Hematopoietic multipotent progenitor cell treated with erythropoietin and hydrocortisone succinate and interleukin-3 and kit ligand, for 17 days (in vitro differentiated cells): ENCODE data around the gene PSMA7.
A peak's percentile ranks its signal among the peaks of the same experiment; 100 is the strongest.

Experiments used
- DNase-seq: peaks from one replicate; pipeline ENCODE4 v3.0.0-alpha.2; 2015; ENCODE audit warnings: low spot score

The PSMA7 gene

DNA sequence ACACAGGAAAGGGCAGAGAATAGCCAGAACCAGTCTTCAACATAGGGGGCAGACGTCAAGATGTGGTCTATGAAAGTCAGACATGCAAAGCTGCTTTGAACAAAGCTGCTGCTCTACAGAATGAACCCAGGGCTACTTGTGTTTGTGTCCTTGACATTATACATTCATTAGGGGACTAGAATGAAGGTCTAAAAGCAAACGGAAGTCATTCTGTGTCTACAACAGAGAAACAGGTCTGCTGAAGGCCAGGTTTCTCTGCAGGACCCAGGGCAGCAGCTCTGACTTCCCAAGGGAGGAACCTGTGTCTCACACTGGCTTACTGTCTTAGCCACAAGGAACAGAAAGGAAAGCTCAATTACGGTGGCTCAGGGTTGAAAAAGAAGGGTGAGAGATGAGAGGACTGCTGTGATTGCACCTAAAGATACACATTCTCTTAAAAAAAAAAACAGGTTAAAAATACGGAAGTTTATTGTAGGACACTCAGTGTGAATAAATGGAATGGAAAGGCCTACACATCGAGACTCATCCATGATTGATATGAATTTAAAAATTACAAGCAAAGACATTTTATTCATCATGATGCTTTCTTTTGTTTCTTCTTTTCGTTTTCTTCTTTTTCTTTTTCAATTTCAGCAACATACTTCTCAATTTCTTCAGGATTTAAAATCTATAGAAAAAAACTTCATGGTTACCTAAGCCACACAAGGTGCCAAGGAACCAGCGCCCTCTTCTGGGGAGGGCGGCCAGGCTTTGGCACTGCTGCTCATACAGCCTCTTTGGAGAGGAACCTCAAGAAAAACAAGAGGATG is 6.7 kb downstream of the PSMA7 start:
- peak; percentile 75 for DNase-seq

DNA sequence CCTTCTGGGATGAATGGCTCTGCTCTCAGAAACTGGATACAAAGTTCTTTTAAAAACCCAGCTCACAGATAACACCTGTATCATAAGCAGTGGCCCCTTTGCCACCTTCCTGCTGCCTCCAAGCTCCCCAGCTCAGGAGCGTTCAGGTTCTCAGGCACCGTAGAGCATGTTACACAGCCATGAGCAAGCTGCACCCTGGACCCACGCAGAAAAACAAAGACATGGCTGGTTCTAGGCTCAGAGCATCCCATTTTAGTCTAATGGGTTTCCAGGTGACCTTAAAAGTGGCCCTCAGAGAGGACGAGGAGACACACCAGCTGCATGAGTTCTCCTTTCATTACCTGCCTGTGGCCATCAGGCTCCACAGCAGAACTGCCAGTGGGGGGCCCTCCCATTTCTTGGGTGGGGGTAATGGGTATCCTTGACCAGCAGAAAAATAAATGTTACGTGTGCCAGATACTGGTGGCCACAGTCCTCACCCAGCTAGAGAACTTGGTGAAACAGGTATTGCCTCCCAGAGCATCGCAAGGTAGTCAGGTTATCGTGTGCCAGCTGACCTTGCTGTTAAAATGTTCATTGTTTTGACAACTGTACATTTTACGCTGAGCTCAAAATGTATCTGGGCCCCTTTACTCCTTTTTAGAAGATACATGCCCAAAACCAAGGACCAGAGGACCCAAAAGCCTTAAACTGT is 7.5 kb downstream of the PSMA7 start:
- no peak for DNase-seq

DNA sequence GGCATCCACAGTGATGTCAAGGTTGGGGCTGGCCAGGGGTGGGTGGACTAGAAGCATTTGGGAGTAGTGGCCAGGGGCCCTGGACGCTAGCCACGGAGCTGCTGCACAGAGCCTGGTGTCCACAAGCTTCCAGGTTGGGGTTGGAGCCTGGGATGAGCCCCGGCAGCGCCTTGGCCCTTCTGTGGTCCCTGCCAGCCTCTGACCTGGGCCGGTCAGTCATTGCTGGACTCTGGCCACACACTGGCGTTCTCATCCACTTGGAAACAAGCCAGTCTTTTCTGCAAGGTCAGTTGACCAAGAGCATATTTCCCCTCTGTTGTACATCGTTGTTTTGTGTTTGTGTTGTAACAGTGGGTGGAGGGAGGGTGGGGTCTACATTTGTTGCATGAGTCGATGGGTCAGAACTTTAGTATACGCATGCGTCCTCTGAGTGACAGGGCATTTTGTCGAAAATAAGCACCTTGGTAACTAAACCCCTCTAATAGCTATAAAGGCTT is 8.4 kb downstream of the PSMA7 start:
- no peak for DNase-seq

DNA sequence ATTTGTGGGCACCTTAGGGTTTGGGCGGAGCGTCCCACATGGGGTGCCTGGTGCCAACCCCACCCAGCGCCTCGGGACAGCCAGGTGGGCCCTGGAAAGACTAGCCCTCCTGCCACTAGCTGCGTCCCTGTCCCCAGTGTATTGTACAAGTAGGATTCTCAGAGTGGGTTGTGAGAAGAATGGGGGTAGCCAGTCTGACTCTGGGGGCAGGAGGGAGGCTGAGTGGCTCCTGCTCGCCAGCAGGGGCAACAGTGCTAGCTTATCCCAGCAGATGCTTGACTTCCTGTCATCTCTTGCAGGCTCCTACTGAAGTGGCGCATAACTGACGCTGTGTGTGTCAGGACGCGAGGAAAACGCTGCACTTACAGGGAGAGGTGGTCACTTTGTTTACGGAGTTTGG is 9.3 kb downstream of the PSMA7 start:
- DNase-seq = no peak

DNA sequence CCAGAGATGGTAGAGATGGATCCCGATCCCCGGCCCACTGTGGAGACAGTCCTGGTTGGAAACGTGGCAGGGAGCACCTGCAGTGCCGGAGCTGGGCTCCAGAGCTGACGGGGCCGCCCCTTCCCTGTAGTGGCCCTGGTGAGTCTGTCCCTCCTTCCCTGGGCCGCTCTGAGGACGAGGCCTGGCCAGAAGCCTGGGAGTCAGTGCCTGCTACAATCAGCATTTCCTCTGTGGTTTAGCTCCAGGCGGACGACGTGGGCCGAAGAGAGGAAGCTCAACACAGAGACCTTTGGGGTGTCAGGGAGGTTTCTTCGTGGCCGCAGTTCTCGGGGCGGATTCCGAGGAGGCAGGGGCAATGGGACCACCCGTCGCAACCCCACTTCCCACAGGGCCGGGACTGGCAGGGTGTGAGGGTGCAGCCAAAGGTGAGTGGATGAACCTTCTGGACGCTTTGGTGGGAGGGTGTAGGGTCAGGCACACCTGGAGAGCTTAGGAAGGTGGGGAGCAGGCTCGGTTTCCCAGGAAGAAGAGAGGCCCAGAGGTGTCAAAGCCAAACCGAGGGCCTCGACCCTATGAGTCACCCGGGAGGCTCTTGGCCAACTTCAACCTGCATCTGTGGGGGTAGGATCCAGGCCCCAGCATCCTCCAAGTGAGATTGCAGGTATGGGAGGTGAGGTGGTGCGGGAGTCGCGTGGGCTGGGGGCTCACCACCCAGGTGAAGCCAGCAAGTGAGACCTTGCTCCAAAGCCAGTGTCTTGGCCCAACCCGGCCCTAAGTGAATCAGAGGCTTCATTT is 9.9 kb downstream of the PSMA7 start:
- no peak for DNase-seq

DNA sequence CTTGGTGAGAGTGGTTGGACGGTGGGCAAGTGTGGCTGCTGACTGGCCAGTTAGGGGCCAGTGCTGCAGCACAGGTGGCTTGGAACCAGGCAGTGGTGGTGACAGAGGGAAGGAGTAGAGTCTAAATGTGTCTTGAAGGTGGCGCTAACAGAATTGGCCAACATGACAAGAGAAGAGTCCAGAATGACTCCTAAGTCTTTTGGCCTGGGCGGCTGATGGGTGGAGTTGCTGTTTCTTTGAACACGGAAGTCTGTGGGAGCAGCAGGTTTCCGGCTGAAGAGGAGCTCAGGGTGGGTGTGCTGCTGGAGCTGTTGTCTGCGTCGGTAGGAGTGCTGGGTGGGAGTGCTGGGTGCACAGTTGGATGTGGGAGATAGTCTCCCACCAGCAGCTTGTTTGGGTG is 10.8 kb downstream of the PSMA7 start:
- DNase-seq = no peak

DNA sequence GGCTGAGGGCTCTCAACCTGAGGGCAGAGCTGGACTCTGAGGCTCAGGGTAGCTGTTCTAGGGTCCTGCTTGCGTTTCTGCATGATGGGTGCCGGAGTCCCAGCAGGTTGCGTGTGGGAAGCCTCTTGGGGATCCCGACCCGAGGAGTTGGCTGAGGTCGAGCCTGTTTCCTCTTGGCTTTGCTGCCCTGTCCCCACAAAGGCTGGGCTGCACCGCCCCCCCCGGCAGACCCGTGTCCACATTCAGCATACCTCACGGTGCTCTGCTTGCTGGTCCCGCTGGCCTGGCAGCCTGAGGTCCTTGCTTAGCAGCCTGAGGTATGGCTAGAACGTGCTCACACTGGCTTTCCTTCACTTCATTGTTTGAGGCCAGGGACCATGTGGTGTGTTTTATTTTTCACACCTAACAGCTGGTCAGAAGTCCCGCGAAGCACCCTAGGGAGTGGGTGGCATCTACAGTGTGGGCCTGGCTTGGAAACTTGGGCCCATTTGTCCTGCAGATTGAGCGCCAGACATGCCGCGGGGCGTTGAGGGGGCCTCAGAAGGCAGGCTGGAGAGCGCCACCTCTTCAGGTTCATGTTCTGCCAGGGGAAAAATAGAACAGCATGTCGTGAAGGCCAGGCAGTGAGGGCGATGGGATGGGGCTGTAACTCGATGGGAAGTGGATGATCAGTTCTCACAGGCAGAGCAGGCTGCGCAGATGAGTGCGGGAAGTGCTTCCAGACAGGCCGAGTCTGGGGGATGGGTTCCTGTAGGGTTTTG is 11.5 kb downstream of the PSMA7 start:
- DNase-seq = no peak

DNA sequence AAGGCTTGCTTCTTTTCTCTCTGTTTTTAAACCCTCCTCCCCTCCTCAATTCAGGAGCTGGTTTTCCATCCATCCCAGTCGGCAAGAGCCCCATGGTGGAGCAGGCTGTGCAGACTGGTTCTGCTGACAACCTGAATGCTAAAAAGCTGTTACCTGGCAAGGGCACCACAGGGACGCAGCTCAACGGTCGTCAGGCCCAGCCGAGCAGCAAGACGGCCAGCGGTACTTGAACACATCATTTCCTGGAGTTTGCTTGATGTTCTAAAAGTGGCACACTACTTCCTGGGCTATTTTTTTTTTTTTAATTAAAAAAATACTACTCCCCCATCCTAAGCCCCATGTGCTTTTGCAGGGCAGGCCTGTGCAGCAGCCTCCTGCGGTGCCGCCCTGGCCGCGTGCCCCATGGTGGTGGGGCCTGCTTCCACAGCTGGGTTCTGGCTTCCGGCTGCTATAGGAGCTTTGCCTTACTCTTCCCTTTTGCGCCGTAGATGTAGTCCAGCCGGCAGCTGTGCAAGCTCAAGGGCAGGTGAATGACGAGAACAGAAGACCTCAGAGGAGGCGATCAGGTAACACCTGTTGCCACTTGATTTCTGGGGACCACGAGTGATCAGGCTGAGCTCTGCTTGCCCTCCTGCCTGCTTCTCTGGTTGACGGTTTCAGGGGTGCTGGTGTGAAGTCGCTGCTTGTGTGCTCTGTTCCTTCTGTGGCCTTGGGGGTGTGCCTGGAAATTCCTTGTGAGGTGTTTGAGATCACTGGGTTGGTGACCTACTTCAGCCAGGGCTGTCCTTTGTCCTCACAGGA is 13.3 kb downstream of the PSMA7 start:
- no peak for DNase-seq

DNA sequence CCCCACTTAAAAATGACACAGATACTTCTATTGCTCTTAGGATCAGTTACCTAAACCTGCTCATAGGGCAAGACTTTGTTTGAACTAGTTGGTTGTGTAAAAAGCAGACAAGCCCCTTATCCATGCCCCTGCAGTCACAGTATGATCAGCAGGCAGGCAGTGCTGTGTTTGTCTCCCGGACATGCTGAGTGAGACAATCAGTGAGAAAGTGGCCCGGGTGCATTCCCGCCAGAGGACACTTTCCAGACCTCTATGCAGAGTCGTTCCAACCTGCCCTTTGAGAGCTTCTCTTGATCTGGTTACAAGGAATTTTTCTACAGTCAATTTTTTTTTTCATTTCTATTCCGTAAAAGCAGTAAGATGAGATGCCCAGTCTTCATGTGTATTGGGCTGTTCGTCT is 14.7 kb downstream of the PSMA7 start:
- no peak for DNase-seq

DNA sequence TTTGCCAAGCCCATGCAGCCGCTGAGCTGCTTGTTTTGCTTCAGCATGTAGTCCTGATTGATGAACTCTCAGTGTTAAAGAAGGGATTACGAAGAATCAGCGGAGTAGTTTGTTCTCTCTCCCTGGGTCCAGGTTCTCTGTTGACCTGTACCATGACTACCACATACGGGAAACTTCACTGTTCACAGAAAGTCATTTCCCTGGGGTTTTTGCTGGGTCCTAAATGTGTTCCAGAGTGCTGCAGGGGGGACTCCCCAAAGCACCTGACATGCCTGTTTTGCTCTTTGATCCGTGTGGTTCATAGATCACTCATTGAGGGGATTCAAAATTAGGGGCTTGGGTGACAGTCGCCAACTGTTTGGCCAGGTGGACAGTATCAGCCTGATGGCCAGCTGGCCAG is 15.4 kb downstream of the PSMA7 start:
- no peak for DNase-seq

DNA sequence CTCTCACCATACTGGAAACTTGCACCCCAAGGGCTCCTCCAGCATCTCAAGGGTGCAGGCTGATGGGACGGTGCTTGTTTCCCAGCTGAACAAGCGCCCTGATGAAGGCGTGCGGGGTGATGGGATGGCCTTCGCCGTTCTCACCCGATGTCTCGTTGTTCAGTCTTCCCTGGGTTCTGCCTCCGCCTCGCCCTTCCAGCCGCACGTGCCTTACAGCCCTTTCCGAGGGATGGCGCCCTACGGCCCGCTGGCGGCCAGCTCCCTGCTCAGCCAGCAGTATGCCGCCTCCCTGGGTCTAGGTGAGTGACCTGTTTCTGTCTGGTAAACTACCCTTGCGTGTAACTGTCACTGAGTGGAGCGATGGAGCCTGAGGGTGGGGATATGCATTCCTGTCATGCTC is 17.1 kb downstream of the PSMA7 start:
- no peak for DNase-seq

DNA sequence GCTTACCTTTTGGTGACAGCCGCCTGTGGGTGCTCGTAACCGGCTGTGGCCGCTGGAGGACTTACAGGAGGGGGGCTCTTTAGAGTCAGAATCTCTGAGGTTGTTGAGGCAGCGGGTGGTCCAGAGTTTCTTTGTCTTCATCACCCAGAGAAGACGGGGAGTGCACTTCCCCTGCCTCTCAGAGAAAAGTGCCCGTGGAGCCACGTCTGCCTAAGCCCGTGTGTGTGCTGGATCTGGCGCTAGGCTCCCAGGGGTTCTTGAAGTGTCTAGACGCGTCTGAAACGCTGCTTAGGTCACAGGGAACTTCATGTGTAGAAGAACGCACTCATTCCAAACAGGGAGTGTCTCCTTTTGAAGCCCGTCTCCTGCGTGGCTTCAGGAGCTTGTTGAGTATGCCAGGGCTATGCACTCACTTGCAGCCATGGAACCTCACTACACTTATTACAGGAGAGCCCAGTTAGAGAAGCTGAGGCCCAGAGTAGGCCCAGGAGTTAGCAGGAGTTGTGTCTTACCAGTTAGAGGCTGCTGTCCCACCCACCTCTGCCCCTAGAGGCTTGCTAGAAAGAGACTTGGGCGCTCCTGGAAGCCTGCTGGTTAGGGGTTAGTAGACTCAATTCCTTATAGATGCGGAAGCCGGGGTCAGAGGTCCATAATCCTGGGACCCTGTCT is 19.6 kb downstream of the PSMA7 start:
- no peak for DNase-seq

DNA sequence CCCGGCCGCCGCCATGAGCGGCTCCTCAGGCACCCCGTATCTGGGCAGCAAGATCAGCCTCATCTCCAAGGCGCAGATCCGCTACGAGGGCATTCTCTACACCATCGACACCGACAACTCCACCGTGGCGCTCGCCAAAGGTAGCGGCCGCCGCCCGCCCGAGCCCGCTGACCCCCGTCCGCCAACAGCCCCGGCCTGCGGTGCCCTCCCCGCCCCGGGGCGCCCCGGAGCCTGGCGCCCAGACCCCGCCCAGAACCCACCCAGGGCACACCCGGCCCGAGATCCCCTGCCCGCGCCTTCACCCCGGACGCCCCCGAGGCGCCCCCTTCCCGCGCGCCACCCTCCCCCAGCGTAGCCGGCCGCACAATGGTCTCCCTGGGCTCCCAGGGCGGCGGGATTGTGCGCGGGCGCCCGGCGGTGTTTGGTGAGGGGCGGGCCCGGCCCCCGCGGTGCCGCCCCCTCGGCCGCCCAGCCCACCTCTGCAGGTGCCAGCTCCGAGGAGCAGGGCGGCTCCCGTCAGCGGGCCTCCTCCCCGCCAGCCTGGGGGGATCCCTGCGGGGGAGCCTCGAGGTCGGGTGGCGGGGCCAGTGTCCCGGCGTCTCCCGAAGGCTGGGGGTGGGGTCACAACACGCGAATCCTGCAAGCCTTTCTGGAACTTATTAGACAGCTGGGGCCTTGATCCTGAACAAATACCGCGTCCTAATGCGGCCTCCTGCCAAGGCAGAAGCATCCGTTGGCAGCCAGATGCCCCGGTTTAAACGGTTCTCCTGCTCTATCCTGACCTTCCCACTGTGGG is 20.3 kb downstream of the PSMA7 start:
- DNase-seq = peak; percentile 51

DNA sequence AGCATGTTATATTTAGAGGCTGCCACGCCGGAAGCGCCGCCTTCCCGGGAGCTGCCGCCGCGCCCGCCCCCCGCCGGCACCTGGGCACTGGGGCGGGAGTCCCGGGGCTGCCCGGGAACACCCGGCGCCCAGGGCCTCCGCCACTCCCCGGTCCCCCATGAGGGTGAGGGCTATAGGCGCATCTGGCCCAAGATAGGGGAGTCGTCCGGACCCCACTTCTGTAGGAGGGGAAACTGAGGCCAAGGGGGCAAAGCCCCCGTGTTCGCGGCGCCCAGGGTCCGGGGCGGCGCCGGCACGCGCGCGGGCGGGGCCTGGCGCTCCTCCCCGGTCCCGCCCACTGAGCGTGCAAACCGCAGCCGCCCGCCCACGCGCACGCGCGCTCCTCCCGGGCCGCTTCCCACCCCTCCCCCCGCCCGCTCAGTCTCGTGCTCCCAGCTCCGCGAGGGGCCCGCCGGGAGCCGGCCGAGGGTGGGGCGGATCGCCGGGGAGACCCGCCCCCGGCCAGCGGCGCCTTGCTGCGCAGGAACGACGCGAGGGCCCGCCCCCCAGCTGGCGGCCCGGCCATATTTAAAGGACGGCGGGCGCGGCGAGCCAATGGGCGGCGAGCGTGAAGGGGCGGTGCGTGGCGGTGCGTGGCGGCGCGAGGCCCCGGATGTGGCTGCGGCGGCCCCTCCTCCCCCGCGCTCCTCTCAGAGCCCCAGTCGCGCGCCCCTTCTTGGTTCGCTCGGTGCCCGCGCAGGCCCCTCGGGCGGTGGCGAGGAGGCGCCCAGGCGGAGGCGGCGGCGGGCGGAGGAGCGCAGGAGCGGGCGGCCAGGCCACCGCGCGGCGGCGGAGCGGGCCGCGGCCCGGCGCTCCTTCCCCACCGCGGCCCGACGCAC is 21.2 kb downstream of the PSMA7 start, which contains the start of gene LSM14B:
LSM14B (plus strand) TSS at position 700 of the 878 bp plus-strand sequence. CDS start 192 bp downstream, outside the sequence.
- peak; percentile 96 for DNase-seq

DNA sequence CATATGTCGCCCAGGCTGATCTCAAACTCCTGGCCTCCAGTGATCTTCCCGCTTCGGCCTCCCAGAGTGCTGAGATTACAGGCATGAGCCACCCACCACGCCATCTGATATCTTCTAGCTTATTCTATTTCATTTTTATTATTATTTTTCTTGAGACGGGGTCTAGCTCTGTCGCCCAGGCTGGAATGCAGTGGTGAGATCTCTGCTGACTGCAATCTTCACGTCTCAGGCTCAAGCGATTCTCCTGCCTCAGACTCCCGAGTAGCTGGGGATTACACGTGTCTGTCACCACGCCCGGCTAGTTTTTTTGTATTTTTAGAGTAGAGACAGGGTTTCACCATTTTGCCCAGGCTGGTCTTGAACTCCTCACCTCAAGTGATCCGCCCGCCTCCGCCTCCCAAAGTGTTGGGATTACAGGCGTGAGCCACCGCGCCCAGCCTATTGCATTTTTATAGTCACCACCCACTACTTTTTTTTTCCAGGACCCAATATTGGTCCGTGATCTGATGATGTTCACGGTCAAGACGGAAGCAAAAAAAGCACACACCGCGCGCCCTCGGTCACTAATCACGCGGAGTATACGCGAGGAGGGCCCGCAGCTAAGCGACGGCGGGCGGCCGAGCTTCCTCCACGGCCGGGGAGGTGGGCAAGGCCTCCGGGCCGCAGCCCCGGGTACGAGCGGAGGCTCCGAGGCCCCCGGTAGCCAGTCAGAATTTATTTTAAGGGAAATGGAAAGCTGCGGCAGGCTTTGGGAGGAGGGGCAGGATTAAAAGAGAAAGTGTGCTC is 22.0 kb downstream of the PSMA7 start:
- DNase-seq = no peak

DNA sequence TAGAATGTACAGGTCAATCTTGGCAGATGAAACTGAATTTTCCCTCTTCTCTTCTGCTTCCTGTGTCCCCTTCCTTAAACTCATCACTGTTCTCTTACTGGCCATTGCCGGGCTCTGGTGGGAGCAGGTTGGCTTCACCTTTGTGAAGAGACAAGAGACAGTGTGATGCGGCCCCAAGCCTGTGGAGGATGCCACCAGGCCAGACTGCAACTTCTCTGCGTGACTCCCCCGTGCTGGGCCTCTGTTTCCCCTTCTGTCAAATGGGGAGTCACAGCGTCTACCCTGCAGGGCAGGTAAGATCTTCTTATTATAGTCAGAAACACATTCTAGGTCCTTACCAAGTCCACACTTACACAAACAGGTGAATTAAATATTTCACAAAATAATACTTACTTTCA is 22.8 kb downstream of the PSMA7 start:
- DNase-seq = no peak

DNA sequence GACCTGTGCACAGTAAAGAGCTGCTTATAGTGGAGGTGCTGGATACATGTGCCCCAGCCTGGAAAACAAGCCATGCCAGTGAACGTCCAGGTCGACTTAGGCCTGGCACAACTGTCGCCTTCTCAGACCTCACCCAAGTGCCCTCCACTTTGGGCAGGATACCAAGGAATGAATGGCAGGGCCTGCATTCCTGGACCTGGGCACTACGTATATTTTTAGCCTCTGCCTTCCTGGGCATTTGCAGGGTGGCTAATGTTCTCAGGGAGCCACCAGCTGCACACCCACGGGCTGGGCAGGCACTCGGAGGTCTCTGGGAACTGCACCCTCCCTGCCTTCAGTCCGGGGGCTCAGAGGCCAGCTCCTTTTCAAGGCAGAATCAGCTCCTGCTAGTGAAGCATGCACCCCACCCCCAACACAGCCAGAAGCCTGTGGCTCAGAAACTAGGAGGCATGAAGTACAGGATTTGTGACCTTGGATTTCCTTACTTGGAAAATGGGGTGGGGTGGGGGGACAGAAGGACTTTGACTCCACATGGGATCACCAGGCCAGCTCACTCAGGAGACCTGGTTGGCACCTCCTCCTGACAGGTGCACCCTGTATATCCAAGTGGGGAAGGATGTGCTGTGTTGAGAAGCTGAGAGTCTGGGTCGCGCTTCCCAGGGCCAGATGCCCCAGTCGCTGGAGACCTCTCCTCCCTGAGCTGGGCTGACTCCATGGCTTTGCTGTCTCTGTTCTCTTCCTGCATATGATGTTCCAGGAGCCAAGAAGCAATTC is 23.4 kb downstream of the PSMA7 start:
- no peak for DNase-seq
